HG02970 (cell line): ENCODE results near the gene GOLGA6L10.
"Not testable (repeated sequence)": the region's sequence is repeated elsewhere in the genome, so short reads cannot be mapped to it uniquely, and the experiment has no call there.

ENCODE experiments used
- ATAC-seq: cut with Tn5 transposase; IDR thresholded peaks from one replicate; pipeline ENCODE4 v1.9.1; 2021; ENCODE audit warnings: mild to moderate bottlenecking, moderate library complexity, moderate number of reproducible peaks; ENCODE audit not compliant: unreplicated experiment, low FRiP score

The GOLGA6L10 gene

GRCh38 chr15:82349375-82349774 is at the start of gene GOLGA6L10:
Gene GOLGA6L10 (minus strand): TSS chr15:82349475. CDS start chr15:82349375, 100 bp downstream.
- ATAC-seq = not testable (repeated sequence)

- ATAC-seq = no peak
These were observed 49.5 kb upstream of the GOLGA6L10 start for GRCh38 chr15:82398785-82399184.

- ATAC-seq = no peak
These were observed 48.5 kb upstream of the GOLGA6L10 start for GRCh38 chr15:82397817-82398216.

DNA sequence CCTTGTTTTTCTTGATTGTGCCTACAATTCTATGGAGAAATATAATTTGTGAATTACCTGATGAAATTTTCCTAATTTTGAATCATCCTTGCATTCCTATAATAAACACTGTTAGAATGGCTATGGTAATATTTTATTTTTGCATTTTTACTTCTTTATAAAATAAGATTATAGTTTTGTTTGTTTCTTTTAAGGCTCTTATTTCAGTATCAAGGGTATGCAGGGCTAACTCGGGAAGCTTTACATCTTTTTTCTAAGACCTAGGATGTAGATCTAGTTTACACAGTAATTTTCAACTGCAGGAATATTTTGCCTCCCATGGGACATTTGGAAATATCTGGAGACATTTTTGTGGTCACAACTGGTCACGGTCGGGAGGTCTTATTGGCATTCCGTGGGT is 46.5 kb upstream of the GOLGA6L10 start:
- ATAC-seq = not testable (repeated sequence)

GRCh38 chr15:82393671-82394070 is 44.4 kb upstream of the GOLGA6L10 start:
- ATAC-seq = no peak

GRCh38 chr15:82392077-82392476 is 42.8 kb upstream of the GOLGA6L10 start:
- ATAC-seq = not testable (repeated sequence)

GRCh38 chr15:82390152-82390551 is 40.9 kb upstream of the GOLGA6L10 start:
- not testable (repeated sequence) for ATAC-seq

DNA sequence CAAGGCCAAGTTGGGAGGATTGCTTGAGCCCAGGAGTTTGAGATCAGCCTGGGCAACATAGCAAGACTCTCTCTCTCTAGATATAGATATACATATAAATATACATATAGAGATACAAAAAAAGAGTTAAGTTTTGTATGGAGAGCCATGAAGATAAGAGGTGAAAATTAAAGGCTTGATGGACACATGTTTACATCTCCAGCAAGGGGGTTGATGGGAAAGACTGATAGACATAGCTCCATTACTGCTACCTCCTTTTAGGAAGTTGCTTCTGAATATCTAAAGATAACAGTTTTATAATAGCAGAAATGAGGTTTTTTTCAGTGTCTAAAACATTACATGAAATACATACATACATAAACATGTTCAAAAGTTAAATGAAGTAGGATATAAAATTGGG is 37.9 kb upstream of the GOLGA6L10 start:
- ATAC-seq = not testable (repeated sequence)

GRCh38 chr15:82381330-82381955 is 32.2 kb upstream of the GOLGA6L10 start:
- ATAC-seq = not testable (repeated sequence)

- not testable (repeated sequence) for ATAC-seq
These were observed 30.3 kb upstream of the GOLGA6L10 start for GRCh38 chr15:82379552-82379951.

DNA sequence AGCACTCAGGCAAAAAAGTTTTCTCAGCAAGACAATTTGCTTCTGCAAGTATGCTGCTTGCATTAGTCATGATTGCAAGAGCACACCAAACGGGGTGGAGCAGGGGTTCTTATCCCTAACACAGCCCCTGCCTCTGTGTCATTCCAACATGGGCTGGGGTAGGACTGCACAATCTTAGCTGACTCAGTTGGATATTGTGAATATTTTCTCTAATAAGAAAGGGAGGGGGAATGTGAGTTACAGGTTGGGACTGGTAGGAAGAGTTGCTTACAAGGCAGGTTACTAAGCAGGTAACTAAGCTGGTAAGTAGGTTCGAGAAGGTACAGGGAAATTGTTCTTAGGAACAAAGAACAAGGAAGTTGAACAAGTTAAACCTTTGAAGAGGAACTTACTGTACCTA is 24.4 kb upstream of the GOLGA6L10 start:
- not testable (repeated sequence) for ATAC-seq

GRCh38 chr15:82371656-82372055 is 22.4 kb upstream of the GOLGA6L10 start:
- ATAC-seq = no peak

- ATAC-seq = not testable (repeated sequence)
These were observed 18.5 kb upstream of the GOLGA6L10 start for GRCh38 chr15:82367790-82368189.

DNA sequence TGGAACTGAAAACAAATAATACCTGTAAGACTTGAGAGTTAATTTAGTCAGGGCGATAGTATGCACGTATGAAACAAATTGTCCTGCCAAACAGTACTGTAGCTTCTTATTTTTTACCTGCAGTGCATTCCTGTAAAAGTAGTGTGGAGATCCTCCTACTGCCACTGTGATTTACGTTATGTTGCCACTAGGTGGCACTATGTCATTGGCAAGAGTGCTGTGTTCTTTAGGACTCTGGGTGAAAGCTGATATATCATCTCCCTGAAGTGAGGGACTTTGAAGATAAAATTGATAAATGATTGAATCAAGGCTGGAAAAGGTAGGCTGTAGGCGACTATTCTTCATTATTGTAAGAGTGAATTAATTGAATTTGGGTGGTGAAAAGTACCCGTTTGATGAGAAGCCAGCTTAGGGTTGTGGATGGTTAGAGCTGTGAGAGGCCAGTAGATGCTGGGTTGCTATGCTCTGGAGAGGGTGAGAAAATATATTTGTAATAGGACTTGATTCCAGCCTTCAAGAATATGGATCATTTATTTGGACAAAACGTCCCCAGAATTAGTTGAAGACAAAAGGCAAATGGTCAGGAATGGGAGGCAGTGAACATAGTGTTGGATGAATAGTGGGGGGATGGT is 16.5 kb upstream of the GOLGA6L10 start:
- ATAC-seq = not testable (repeated sequence)

- not testable (repeated sequence) for ATAC-seq
These were observed 15.3 kb upstream of the GOLGA6L10 start for GRCh38 chr15:82364548-82364947.

- not testable (repeated sequence) for ATAC-seq
These were observed 13.5 kb upstream of the GOLGA6L10 start for GRCh38 chr15:82362790-82363189.

DNA sequence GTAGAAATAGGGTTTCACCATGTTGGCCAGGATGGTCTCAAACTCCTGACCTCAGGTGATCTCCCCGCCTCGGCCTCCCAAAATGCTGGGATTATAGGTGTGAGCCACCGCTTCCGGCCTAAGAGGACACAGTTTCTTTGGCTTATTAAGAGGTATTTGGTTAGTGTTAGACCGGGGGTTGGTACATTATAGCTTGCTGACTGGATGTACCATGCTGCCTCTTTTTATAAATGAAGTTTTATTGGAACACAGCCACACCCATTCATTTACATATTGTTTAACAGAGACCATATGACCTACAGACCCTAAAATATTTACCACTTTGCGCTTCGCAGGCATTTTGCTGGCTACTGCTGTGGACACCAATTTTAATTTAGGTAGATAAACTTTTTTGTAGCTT is 11.3 kb upstream of the GOLGA6L10 start:
- ATAC-seq = not testable (repeated sequence)

DNA sequence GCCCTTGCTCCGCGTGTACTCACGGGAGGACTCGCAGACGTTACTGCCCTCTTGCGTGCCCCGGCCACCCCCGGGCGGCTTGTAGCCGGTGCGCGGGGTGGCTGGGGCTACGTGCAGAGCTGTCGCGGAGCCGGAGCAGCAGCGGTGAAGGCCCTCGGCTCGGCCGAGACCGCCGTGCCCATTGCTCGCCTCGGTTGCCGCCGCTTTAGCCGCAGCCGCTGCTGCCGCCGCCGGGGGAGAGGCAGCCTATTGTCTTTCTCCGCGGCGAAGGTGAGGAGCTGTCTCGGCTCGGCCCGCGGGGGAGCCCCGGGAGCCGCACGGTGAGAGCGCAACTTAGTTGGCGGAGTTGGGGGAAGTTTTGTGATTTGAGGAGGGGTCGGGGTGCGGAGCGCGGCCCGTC is 5.8 kb upstream of the GOLGA6L10 start:
- ATAC-seq = not testable (repeated sequence)

- ATAC-seq = not testable (repeated sequence)
These were observed 5.3 kb upstream of the GOLGA6L10 start for GRCh38 chr15:82354546-82354945.

DNA sequence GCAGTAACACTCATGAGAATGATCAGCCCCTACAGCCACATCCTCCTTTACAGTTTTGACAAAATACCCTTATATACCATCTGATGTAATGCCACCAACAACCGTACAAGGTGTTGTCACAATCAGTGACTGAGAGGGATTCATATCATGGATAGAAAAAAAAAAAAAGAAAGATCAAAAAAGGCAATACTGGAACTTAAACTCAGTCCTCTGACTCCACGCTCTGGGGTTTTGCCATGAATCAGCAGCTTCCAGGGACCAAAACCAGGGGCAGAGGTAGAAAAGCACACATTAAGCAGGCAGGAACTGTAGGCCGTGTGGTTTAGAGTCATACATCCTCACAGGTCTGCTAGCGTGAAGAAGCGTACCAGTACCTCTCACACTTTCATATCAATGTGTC is 1.6 kb downstream of the GOLGA6L10 start:
- ATAC-seq = not testable (repeated sequence)

DNA sequence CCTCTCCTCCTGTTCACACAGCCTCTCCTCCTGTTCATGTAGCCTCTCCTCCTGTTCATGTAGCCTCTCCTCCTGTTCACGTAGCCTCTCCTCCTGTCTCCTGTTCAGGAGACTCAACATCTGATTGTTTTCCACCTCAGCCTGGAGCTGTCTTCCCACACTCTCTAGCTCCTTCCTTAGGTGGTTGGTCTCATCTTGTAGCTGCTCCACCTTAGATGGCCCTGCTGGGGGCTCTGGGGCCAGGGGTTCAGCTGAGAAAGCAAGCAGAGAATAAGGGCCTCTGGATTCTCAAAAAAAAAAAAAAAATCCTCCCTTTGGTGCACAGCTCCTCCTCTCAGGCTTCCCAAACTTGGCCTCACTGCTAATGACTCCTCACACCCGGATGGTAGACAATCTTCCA is 4.1 kb downstream of the GOLGA6L10 start:
- ATAC-seq = not testable (repeated sequence)

GRCh38 chr15:82344421-82344820 is 4.9 kb downstream of the GOLGA6L10 start:
- not testable (repeated sequence) for ATAC-seq
